ENCODE measurements around the gene EOLA1. TPM values are rescaled to one million over a fixed set of nuclear protein-coding genes. Genes with fewer than 3 reads are reported as not detected.
"Not testable (repeated sequence)": the region's sequence is repeated elsewhere in the genome, so short reads cannot be mapped to it uniquely, and the experiment has no call there.

Gene EOLA1
- polyA plus RNA-seq, 1 donor from 2014 or later: 31.1 TPM

- no peaks in the 10 kb centered on the region for H3K9me3 ChIP-seq (ENCODE audit: low read length)
- no peaks in the 10 kb centered on the region for H3K9me2 ChIP-seq (ENCODE audit: insufficient read depth, low read length)
- H3K27me3 ChIP-seq (ENCODE audit: insufficient read depth, low read depth, low read length): no peaks in the 10 kb centered on the region
- H3K27ac ChIP-seq (ENCODE audit: low read length): no peak overlapping the region
- no peak overlapping the region for H3K4me2 ChIP-seq (ENCODE audit: low read length)
- H3K36me3 ChIP-seq (ENCODE audit: insufficient read depth, low read length): no peaks in the 10 kb centered on the region
- no peaks in the 10 kb centered on the region for H3F3A ChIP-seq (ENCODE audit: insufficient read depth, low read length, poor library complexity, severe bottlenecking)
- H3K79me2 ChIP-seq (replicated peaks; ENCODE audit: insufficient read depth, low read length): no peaks in the 10 kb centered on the region
- H3K9ac ChIP-seq (ENCODE audit: low read length): no peak overlapping the region
- H2AFZ ChIP-seq (ENCODE audit: low read depth, low read length): no peak overlapping the region
- H3K4me3 ChIP-seq (ENCODE audit: low read length): no peak overlapping the region
- TF ChIP-seq MXI1 (conservative IDR thresholded peaks at IDR 0.05; ENCODE audit: poor library complexity, severe bottlenecking) (no peak), REST (IDR thresholded peaks at IDR 0.05; ENCODE audit: borderline replicate concordance) (no peak), EZH2 (IDR thresholded peaks at IDR 0.05; ENCODE audit: borderline replicate concordance, insufficient read depth, low read length, poor library complexity, severe bottlenecking) (no peak), EP300 (conservative IDR thresholded peaks at IDR 0.05; ENCODE audit: poor library complexity, severe bottlenecking) (no peak), SMC3 (conservative IDR thresholded peaks at IDR 0.05; ENCODE audit: poor library complexity) (no peak), CTCF (IDR thresholded peaks at IDR 0.05; ENCODE audit: poor library complexity, severe bottlenecking) (no peak), RAD21 (conservative IDR thresholded peaks at IDR 0.05) (no peak), POLR2AphosphoS5 (IDR thresholded peaks at IDR 0.05) (no peak), TAF1 (IDR thresholded peaks at IDR 0.05; ENCODE audit: low read depth) (no peak)
- H4K20me1 ChIP-seq (ENCODE audit: insufficient read depth): no peaks in the 10 kb centered on the region
These were observed 9.2 kb upstream of the EOLA1 start for GRCh38 chrX:149531599-149531998.

- H3K79me2 ChIP-seq (replicated peaks; ENCODE audit: insufficient read depth, low read length); H3K9me2 ChIP-seq (ENCODE audit: insufficient read depth, low read length); H3K27me3 ChIP-seq (ENCODE audit: insufficient read depth, low read depth, low read length); H3K9me3 ChIP-seq (ENCODE audit: low read length); H3K4me2 ChIP-seq (ENCODE audit: low read length); H3K27ac ChIP-seq (ENCODE audit: low read length); H3K4me3 ChIP-seq (ENCODE audit: low read length); H3F3A ChIP-seq (ENCODE audit: insufficient read depth, low read length, poor library complexity, severe bottlenecking); H3K36me3 ChIP-seq (ENCODE audit: insufficient read depth, low read length); H3K9ac ChIP-seq (ENCODE audit: low read length); H4K20me1 ChIP-seq (ENCODE audit: insufficient read depth); H2AFZ ChIP-seq (ENCODE audit: low read depth, low read length): not testable (repeated sequence)
These were observed 7.9 kb upstream of the EOLA1 start for GRCh38 chrX:149532868-149533267.

GRCh38 chrX:149533999-149534398 is 6.8 kb upstream of the EOLA1 start:
- H3K27me3 ChIP-seq (ENCODE audit: insufficient read depth, low read depth, low read length); H3K9me3 ChIP-seq (ENCODE audit: low read length); H3K27ac ChIP-seq (ENCODE audit: low read length); H3K79me2 ChIP-seq (replicated peaks; ENCODE audit: insufficient read depth, low read length); H2AFZ ChIP-seq (ENCODE audit: low read depth, low read length); H4K20me1 ChIP-seq (ENCODE audit: insufficient read depth); H3K4me2 ChIP-seq (ENCODE audit: low read length); H3K9me2 ChIP-seq (ENCODE audit: insufficient read depth, low read length); H3F3A ChIP-seq (ENCODE audit: insufficient read depth, low read length, poor library complexity, severe bottlenecking); H3K36me3 ChIP-seq (ENCODE audit: insufficient read depth, low read length); H3K9ac ChIP-seq (ENCODE audit: low read length); H3K4me3 ChIP-seq (ENCODE audit: low read length): not testable (repeated sequence)

- not testable (repeated sequence) for H4K20me1 ChIP-seq (ENCODE audit: insufficient read depth); H3K9ac ChIP-seq (ENCODE audit: low read length); H3K9me2 ChIP-seq (ENCODE audit: insufficient read depth, low read length); H3K9me3 ChIP-seq (ENCODE audit: low read length); H3K27me3 ChIP-seq (ENCODE audit: insufficient read depth, low read depth, low read length); H3K27ac ChIP-seq (ENCODE audit: low read length); H3F3A ChIP-seq (ENCODE audit: insufficient read depth, low read length, poor library complexity, severe bottlenecking); H3K4me3 ChIP-seq (ENCODE audit: low read length); H2AFZ ChIP-seq (ENCODE audit: low read depth, low read length); H3K36me3 ChIP-seq (ENCODE audit: insufficient read depth, low read length); H3K79me2 ChIP-seq (replicated peaks; ENCODE audit: insufficient read depth, low read length); H3K4me2 ChIP-seq (ENCODE audit: low read length)
These were observed 5.7 kb upstream of the EOLA1 start for GRCh38 chrX:149534926-149535602.

- H3K27me3 ChIP-seq (ENCODE audit: insufficient read depth, low read depth, low read length); H2AFZ ChIP-seq (ENCODE audit: low read depth, low read length); H3K9ac ChIP-seq (ENCODE audit: low read length); H3K4me2 ChIP-seq (ENCODE audit: low read length); H3K27ac ChIP-seq (ENCODE audit: low read length); H3K4me3 ChIP-seq (ENCODE audit: low read length); H3K9me2 ChIP-seq (ENCODE audit: insufficient read depth, low read length); H3F3A ChIP-seq (ENCODE audit: insufficient read depth, low read length, poor library complexity, severe bottlenecking); H3K9me3 ChIP-seq (ENCODE audit: low read length); H3K79me2 ChIP-seq (replicated peaks; ENCODE audit: insufficient read depth, low read length); H3K36me3 ChIP-seq (ENCODE audit: insufficient read depth, low read length); H4K20me1 ChIP-seq (ENCODE audit: insufficient read depth): not testable (repeated sequence)
These were observed 3.3 kb upstream of the EOLA1 start for GRCh38 chrX:149537474-149537873.

Measured in neural cell (in vitro differentiated cells).